NT2/D1 (cell line): ENCODE data around the gene ELAVL3.
"Not testable (repeated sequence)": the region's sequence is repeated elsewhere in the genome, so short reads cannot be mapped to it uniquely, and the experiment has no call there.

Experiments used
- DNase-seq: peaks from one replicate; pipeline ENCODE4 v3.0.0-alpha.2; 2011; ENCODE audit warnings: low read depth, low spot score
- H3K27me3 ChIP-seq: 2 replicates; pipeline ENCODE4 v1.6.0; 2011; ENCODE audit warnings: mild to moderate bottlenecking; ENCODE audit not compliant: insufficient read length, insufficient read depth
- H3K36me3 ChIP-seq: 2 replicates; pipeline ENCODE4 v1.6.1; 2011; ENCODE audit warnings: mild to moderate bottlenecking, low read length, mixed read lengths; ENCODE audit not compliant: insufficient read depth, insufficient read length
- H3K4me1 ChIP-seq: 2 replicates; pipeline ENCODE4 v1.5.1; 2011; ENCODE audit not compliant: insufficient read depth, insufficient read length
- H3K4me3 ChIP-seq: 2 replicates; pipeline ENCODE4 v1.5.1; 2011; ENCODE audit warnings: low read depth; ENCODE audit not compliant: insufficient read length
- H3K9ac ChIP-seq: 2 replicates; pipeline ENCODE4 v1.6.0; 2011; ENCODE audit warnings: low read depth; ENCODE audit not compliant: insufficient read length
- H3K9me3 ChIP-seq: 2 replicates; pipeline ENCODE4 v1.5.1; 2011; ENCODE audit warnings: mild to moderate bottlenecking, low read length; ENCODE audit not compliant: insufficient read depth
- SUZ12 ChIP-seq: IDR thresholded peaks from 2 replicates; pipeline ENCODE4 v1.6.1; 2011; ENCODE audit not compliant: insufficient read length, insufficient read depth; ENCODE audit errors: extremely low read depth
- YY1 ChIP-seq: IDR thresholded peaks from 2 replicates; pipeline ENCODE4 v1.6.1; 2011; ENCODE audit not compliant: insufficient read length, insufficient read depth
- ZNF274 ChIP-seq: IDR thresholded peaks from 2 replicates; pipeline ENCODE4 v1.6.1; 2011; ENCODE audit warnings: mild to moderate bottlenecking, low read depth, low read length

The ELAVL3 gene

GRCh38 chr19:11418549-11419506 lies 62.0 kb downstream of the ELAVL3 start, which contains the start of gene RGL3:
RGL3 (minus strand) TSS chr19:11419314; CDS start chr19:11419278, 36 bp downstream.
- no peak for DNase-seq
- TF ChIP-seq YY1 (no peak), SUZ12 (no peak), ZNF274 (no peak)
- Histone ChIP-seq H3K4me1 (peaks cover 16% of the 10 kb centered on the region), H3K36me3 (no peaks in the 10 kb centered on the region), H3K27me3 (peaks cover 67% of the 10 kb centered on the region), H3K9me3 (no peaks in the 10 kb centered on the region), H3K4me3 (peak within 1 kb of the TSS; percentile 55), H3K9ac (peak within 1 kb of the TSS; percentile 82)

- Histone ChIP-seq H3K4me1 (peaks cover 11% of the 10 kb centered on the region), H3K9ac (peak overlapping the region; percentile 61), H3K4me3 (peak overlapping the region; percentile 55), H3K27me3 (peaks cover 60% of the 10 kb centered on the region), H3K9me3 (no peaks in the 10 kb centered on the region), H3K36me3 (no peaks in the 10 kb centered on the region)
- DNase-seq = no peak
- TF ChIP-seq YY1 = no peak
- TF ChIP-seq ZNF274 = no peak
- TF ChIP-seq SUZ12 = no peak
These were observed 62.7 kb downstream of the ELAVL3 start for GRCh38 chr19:11418094-11418548.

GRCh38 chr19:11416346-11417052 lies 64.3 kb downstream of the ELAVL3 start:
- H3K4me3 ChIP-seq = no peak overlapping the region
- H3K9me3 ChIP-seq = no peaks in the 10 kb centered on the region
- H3K9ac ChIP-seq = peak overlapping the region; percentile 13
- TF ChIP-seq SUZ12 = no peak
- no peaks in the 10 kb centered on the region for H3K36me3 ChIP-seq
- no peak for DNase-seq
- H3K4me1 ChIP-seq = peaks cover 6% of the 10 kb centered on the region
- H3K27me3 ChIP-seq = peaks cover 50% of the 10 kb centered on the region

GRCh38 chr19:11414544-11414943 lies 66.3 kb downstream of the ELAVL3 start:
- DNase-seq = no peak
- no peak overlapping the region for H3K9ac ChIP-seq
- H3K4me1 ChIP-seq = peaks cover 4% of the 10 kb centered on the region
- no peak overlapping the region for H3K4me3 ChIP-seq
- TF ChIP-seq ZNF274 = no peak
- no peak for TF ChIP-seq YY1
- TF ChIP-seq SUZ12 = no peak
- H3K36me3 ChIP-seq = no peaks in the 10 kb centered on the region
- peaks cover 30% of the 10 kb centered on the region for H3K27me3 ChIP-seq
- H3K9me3 ChIP-seq = no peaks in the 10 kb centered on the region

GRCh38 chr19:11410682-11411081 lies 70.2 kb downstream of the ELAVL3 start:
- DNase-seq = no peak
- TF ChIP-seq YY1 (no peak), SUZ12 (no peak), ZNF274 (no peak)
- Histone ChIP-seq H3K4me1 (peaks cover 5% of the 10 kb centered on the region), H3K36me3 (no peaks in the 10 kb centered on the region), H3K4me3 (no peak overlapping the region), H3K9me3 (no peaks in the 10 kb centered on the region), H3K27me3 (peaks cover 2% of the 10 kb centered on the region), H3K9ac (no peak overlapping the region)

- Histone ChIP-seq H3K27me3 (peaks cover 2% of the 10 kb centered on the region), H3K4me1 (peaks cover 5% of the 10 kb centered on the region), H3K36me3 (no peaks in the 10 kb centered on the region), H3K4me3 (no peak overlapping the region), H3K9ac (no peak overlapping the region), H3K9me3 (no peaks in the 10 kb centered on the region)
- no peak for TF ChIP-seq YY1
- no peak for TF ChIP-seq SUZ12
- TF ChIP-seq ZNF274 = no peak
- no peak for DNase-seq
These were observed 72.3 kb downstream of the ELAVL3 start for GRCh38 chr19:11408591-11408990.

GRCh38 chr19:11406703-11407236 lies 74.1 kb downstream of the ELAVL3 start:
- H3K4me3 ChIP-seq, H3K36me3 ChIP-seq, H3K27me3 ChIP-seq, H3K4me1 ChIP-seq, DNase-seq, H3K9me3 ChIP-seq: not testable (repeated sequence)
- H3K9ac ChIP-seq = peak overlapping the region; percentile 0
